ENCODE data around the gene FAM50B.

- TF ChIP-seq CTCF (IDR thresholded peaks at IDR 0.05) (no peak), POLR2A (IDR thresholded peaks at IDR 0.05) (no peak)
These were observed 47.2 kb upstream of the FAM50B start for GRCh38 chr6:3801960-3802359.

All from esophagus squamous epithelium (tissue), 4 donors.